ENCODE data around the gene ANKS1A.

The ANKS1A gene

DNA sequence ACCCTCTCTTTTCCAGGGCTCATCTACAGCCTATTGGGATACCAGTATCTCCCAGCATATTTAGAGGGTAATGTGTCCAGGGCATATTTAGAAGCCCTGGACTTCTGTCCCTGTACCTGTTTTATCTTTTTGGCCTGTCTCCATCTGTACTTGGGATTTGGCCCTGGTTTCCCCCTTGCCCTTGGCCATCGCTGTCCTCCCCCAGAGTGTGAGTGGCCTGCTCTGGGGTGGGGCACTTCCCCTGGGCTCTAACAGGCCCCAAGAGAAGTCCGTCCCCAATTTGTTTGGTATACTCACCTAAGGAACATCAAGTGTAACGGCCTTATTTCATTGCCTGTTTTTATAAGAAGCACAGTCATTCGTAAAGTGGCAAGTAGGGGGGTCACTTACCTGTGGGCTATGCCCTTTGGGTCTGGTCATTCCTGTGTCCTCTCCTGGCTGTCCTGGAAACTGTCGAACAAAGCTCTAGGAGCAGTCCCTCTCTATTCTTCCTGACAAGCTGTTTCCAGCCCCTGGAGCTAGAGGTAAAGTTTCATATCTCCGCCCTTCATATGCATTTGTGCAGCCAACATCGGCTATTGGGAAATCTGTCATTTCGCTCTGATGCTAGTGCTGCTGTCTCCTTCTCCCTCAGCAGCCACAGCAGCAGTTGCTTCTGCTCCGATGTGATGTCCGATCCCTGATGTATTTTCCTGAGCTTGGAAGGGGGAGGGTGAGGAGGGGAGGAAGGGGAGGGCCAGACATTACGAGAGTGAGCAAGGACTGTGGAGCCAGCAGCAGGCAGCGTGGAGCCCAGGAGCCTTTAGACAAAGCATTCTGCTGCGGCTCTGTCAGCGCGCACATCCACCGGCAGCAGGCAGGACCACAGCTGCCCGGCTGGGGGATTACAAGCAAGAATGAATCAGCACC, 168.6 kb downstream of the ANKS1A start:
- no peak for DNase-seq

DNA sequence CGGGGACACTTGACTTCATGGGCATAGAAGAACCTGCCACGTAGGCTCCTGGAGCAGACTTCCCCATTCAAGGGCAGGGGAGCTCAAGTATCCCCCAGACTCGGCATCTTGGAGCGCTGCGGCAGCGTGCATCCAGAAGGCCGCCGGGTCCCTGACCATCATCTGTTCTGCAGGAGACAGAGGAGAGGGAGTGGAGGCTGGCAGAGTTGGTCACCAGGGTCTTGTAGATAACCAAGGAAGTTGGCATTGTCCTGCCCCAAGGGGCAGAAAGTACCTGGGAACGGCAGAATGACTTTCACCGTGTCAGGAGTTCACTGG, 169.3 kb downstream of the ANKS1A start:
- no peak for DNase-seq

DNA sequence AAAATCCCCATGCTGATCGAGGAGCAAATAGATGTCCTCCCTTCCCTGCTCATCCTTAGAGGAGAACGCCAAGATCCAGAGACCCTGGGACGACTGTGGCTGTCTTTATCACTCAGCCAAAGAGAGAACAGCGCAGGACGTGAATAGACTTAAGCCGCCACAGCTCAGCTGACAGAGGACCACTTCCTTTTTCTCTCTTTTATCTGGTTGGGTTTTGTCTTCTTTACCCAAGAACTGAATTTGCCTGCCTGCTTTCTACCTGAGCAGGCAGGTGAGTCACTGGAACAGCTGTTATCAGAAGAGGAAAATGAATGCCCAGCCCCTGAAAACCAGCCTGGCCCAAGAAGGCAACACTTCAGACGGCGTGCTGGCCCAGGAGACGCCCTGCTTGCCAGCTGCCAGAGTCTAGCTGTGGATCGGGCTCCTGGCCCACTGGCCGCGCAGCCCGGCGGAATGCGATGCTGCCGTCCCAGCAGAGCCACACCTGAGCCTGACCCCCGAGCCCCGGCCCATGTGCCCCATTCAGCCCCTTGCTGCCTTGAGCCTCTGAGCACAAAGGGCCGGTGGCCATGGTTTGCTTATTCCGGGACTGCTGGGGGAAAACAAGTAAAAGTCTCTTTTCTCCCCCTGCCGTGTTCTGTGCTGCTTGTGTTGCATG, 169.9 kb downstream of the ANKS1A start:
- DNase-seq, result no peak

DNA sequence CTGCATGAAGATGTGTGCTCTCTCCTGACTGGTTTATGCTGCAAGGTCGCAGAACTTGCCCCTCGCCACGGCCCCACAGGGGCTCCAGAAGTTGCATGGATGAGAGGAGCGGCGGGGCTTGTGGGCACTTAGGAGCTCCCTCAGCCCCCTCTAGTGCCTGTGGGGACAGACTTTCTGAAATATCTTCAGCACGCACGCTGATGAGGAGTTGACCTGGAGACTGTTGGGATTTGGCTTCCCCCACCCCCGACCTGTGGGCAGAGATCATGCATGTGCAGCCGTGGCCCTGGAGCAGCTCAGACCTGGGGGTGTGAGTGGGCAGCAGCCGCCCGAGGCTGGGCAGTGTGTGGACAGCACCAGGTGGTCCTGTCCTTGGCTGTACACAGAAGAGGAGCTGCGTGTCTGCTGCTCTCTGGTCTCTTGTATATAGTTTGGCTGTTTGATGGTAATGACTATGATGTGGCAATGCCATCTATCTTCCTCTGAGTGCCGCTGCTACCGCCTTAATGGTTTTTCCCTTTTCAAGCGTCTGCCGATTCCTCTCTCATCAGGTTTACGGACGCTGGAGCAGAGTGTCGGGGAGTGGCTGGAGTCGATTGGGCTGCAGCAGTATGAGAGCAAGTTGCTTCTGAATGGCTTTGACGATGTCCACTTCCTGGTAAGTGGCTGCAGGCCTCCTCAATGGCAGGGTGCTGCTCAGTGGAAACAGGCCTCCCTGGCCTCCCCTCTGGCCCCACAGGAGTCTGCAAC, 170.7 kb downstream of the ANKS1A start:
- no peak for DNase-seq

DNA sequence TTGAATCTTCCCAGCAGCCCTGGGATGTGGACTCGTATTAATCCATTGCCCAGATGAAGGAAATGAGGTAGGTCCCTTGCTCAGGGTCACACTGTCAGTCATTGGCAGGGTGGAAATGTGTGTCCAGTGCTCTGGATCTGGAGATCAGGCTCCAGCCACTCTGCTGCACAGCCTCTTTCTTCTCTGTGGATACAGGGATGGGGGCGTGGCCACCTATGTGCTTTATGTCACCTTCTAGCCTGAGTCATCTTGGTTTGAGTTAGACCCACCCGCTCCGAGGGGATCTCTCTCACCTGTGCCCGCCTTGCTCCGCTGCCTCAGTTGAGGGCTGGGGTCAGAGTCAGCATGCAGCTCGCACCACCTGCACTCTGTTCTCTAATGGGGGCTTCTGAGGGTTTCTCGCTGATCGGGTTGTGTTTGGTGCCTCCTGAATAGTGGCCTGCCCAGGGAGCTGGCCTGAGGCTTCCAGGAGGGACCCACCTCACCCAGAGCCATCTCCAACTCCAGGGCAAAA, 172.1 kb downstream of the ANKS1A start:
- DNase-seq, result no peak

DNA sequence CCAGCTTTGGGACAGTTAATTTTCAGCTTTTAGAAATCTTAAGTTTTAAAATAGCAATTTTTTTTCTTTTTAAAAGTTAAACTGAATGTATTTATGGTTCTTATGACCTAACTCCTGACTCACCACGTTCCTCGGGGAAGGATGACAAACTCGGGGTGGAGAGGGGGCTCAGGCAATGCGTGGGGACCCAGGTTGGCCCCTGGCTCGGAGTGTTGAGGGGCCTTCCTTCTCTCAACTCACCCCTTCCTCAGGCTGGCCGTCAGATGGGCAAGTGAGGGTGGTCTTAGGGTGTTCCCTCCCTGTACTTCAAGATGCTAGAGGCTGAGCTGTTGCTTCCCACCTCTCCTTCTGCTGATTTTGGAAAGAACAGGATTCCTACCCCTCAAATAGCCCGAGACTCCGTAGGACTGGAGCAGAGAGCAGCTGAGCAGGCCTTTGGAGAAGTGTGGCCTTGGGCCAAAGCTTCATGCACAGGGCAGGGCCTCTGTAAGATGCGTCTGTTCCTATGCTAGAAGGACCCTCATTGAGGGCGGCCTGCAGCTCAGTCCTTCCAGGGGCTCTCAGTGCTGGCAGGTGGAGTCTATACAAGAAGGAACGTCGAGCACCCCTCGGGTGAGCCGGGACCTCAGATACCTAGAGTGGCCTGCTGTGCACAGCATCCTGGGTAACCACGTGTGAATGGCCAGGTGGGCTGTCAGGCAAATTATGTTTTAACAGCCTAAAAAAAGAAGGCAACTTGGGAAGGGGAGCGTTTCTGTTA, 172.8 kb downstream of the ANKS1A start:
- no peak for DNase-seq

DNA sequence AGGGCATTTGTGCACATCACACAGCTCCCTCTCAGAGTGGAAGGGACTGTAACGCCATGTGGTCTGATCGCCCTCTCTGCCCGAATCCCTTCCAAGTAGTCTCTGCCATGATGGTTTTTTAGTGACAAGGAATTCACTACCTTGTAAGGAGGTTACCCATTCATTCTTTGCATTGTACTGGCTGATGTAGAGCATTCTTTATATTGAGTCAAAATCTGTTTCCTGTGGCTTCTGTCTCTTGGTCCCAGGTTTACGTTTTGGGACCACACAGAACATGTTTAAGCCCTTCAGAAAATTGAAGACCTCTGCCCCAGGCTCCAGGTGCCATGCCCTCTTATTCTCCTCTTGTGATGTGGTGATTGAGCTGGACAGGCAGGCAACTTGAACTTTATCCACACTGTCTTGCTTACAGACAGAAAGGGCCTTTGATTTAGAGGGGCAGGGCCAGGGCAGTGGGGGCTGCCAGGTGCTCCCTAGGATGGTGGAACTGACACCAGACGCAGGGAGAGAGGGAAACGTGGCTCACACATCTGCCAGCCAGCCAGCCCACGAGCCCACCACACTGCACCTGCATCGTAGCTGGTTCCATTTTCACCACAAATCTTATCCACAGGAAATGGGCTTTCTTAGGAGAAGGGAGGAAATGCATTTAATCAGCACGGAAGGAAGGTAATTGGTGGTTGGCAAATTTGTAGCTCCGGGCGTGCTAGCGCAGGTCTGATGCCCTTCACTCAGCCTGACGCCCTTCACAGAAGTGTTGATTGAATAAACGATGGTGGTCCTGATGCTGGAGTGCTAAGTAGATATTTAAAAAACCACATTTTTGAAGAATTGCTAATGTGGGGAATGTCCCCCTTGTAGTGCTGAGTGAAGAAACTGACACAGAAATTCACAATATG, 173.9 kb downstream of the ANKS1A start:
- no peak for DNase-seq

DNA sequence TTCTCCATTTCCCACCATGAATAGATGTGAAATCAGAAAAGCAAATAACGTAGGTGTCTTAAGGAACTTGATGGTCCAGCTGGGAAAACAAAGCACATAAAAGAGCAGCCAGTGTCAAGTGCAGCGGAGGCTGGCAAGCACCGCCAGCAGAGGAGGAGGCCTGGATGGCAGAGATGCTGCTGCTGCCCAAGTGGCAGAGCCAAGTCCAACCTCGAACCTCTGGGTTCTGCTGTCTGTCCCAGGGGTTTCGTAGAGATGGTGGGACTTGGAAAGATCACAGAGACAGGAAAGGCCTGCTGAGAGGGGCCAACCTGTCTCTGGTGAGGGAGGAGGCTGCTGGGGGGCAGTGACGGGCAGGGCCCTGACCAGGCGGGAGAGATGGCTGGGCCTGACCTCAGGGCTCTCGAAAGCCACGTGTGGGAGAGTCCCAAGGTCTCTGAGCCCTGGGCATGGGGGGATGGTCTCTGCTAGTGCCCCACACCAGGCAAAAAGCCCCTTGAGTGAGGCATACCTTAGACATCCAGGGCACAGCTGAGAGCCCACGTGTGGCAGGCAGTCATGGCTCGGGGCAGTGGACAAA, 174.7 kb downstream of the ANKS1A start:
- no peak for DNase-seq

DNA sequence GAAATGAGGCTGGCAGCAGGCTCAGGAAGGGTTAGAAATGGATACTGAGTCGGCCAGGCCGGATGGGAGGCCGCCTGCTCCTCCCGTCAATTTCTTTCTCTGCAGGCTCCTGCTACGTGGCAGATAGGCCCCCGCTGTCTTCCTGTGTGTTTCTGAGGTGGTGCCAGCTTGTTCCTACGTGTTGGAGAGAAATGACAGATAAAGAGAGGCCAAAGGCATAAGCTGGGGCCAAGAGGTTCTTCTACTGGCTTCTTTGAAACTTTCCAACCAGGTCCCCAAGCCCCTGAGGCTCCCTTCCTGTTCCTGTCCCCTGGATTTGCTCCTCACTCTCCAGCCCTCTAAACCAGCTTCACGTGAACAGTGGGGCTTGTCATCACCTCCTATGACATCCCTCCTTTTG, 175.2 kb downstream of the ANKS1A start:
- no peak for DNase-seq

DNA sequence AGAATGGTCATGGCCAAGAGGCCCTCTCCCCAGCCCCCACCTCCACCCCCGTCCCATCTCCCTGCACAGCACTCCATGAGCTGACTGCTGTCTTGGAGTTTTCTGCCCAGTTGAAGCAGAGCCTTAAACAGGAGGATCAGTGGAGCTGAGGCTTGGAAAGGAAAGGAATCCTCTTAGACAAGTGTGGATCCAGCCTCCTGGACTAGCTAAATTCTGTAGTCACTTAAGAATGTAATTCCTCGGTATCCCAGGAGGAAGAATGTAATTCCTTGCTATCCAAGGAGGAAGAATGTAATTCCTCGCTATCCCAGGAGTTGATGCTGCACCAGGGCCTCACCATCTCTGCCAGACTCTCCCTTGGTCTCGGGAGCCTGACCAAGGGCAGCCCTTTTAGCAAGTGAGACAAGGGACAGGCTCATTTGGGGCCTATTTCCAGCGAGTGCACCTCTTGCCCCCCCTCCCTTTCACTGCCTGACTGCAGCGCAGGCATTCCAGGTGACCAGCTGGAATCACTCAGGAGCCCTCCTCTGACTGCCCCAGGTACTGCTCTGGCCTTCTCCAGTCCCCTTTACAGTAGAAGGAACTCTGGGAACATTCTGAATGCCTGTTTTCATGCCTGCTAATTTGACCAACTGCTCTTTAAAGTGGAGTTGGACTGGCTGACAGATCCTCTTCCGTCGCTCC, 175.8 kb downstream of the ANKS1A start:
- no peak for DNase-seq

DNA sequence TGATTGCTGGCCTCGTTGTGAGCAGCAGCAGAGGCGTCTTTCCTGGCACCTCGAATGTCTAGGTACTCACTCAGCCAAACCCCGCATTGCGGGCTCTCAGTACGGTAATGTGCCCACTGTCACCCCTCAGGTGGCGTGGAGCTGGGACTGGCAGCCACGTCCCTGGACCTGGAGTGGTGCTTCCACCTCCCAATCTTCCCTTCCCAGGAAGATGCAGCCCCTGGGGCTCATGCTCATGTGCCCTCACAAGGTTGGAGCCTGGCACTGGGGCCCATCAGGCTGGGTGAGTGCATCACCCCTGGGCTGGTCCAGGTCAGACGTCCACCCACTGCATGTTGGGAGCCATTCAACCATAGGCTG, 176.4 kb downstream of the ANKS1A start:
- DNase-seq, result no peak

DNA sequence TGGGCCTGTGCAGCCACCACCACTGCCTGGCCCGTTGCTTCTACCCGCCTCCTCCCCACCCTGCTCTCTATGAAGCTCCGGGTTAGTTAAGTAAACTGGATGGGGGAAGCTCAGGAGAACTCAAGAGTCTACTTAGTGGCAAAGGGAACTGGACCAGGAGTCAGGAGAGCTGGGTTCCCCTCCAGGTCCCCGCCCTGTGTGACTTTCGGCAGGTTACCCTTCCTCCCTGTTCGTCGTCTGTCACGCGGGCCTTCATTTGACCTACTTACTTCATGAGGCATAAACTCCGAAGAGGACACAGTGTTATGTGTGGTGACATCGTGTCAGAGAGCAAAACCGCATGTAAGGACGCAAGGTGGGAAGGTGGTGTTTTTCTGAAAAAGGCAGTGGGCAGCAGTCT, 176.8 kb downstream of the ANKS1A start:
- DNase-seq, result no peak

DNA sequence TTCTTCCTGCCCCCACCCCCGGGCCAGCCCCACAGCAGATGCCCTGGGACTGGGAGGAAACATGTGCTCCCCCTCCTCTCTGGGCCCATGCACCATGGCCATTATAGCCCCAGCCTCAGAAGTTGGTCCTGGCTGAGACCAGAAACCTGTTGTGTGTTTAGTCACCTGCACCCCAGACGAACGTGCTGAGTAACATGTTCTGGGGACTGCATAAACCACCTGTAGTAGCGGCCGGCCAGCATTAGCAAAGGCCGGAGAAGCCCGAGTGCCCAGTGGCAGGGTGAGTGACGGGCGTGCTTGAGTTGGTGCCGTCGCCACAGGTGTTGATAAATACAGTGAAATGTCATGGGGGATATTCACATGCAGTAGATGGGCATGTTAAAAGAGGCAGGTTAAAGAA, 178.2 kb downstream of the ANKS1A start:
- no peak for DNase-seq

DNA sequence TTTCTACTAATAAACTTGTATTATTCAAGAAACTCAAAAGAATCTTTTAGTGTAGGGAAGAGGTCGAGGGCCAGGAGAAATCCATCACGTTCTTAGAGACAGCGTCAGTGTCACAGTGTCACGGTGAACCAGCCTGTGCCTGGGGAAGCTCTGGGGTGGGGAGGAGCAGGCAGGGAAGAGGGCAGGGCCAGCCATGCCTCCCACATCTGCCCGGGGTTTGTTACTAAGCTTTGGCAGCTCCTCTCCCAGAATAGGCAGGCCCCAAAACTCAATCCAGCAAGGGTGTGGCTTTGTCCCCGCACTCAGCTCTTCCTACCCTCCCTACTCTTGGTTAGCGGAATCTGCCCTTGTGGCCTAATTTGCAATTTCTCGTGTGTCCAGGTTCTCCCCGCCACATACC, 179.2 kb downstream of the ANKS1A start:
- no peak for DNase-seq

DNA sequence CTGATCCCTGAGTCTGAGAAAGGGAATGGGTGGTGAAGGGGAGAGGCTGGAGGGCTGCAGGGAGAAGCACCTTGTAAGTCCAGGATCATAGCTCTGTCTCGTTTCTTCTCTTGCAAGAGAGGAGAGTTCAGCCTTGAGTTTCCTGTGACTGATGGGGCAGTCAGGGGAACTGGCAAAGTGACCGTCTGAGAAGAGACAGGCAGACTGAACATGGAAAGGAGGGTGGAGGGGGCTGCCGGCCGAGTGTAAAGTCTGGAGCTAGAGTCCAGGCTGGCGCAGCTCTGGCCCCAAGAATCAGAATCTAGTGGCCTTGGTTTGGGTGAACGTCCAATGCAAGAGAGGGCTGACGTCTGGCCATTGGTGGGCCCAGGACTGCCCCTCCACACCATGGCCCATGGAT, 179.6 kb downstream of the ANKS1A start:
- no peak for DNase-seq

DNA sequence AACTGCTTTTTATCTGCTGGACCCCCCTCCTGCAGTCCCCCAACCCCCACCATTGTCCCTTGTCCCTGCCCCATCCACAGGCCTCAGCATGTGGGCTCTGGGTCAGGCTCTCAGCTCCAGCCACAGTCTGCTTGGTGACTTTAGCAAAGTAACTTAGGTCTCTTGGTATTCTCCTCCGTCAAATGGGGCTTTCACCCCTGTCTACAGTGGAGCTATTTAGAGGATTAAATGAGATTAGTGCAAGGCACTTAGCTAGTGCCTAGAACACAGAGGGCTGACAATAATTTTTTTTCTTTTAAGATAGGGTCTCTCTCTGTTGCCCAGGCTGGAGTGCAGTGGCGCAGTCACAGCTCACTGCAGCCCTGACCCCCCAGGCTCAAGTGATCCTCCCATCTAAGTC, 180.2 kb downstream of the ANKS1A start:
- DNase-seq, result no peak

DNA sequence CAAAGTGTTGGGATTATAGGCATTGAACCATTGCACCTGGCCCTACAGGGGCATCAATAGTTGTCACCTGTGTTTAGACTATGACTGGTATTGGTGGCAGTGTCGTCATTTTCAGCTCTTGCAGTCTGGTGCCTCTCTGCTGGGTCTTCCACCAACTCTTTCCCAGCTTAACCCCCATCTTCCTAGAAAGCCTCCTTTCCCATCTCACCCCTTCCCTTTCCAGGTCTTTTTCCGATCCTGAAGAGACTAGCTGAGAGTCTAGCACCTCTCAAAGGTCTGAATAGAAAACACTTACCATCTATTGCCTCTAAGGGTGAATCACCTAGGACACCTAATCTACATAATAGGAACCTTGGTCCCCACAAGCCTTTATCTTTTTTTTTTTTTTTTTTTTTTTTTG, 181.1 kb downstream of the ANKS1A start:
- DNase-seq, result no peak

DNA sequence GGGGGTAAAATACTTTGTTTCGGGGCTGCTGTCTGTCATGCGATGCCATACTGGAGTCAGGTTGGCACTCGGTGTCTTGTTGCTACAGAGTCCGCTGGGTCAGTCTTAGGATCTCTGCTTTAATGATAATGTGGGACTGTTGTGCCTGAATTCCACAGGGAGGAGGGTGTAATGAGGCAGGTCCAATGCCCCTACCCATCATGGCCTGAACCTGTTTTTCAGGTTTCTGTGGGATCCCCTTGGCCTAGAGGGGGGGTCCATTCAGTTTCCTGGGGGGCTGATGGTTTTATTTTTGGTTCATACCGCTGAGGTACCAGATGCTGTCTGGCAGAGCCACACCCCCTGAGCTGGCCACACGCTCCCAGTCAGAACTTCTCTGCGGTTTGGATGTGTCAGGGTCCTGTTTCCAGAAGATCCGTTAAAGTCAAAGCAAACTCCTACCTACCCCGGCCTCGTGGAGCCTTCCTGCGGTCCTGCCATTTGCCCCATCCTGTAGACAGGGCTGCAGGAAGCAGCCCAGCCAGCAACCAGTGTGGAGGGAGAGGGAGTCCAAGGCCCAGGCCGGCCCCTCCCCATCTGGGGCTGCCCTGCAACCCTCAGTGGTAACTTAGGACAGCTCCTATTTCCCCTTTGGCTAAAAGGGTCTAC, 182.4 kb downstream of the ANKS1A start:
- DNase-seq, result no peak

DNA sequence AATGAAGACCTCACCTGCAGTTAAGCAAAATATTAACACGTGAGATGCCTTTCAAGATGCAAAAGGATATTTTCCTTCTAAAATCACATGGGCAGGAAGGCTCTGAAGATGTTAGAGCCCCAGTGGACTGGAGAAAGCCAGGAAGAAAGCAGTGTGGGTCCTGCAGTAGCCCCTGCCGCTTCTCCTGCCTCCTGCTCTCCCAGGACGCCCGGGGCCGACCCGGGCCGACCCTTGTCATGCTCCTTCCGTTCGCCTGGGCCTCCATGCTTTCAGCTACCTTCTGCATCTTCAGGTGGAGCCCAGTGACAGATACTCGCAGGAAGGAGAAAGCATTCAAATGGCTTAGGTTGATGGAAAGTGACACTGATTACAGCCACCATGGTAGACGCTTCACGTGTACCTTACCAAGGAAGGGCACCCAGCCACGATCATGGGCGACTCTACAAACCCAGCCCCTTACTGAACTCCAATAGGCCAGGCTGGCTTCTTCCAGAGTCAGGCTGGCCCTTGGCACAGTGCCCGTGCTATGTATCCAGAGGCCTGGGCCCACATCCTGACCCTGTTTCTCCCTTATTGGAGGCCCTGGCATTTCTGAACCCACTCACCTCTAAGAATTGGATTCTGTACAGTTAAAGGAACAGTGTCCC, 183.1 kb downstream of the ANKS1A start:
- DNase-seq, result no peak

DNA sequence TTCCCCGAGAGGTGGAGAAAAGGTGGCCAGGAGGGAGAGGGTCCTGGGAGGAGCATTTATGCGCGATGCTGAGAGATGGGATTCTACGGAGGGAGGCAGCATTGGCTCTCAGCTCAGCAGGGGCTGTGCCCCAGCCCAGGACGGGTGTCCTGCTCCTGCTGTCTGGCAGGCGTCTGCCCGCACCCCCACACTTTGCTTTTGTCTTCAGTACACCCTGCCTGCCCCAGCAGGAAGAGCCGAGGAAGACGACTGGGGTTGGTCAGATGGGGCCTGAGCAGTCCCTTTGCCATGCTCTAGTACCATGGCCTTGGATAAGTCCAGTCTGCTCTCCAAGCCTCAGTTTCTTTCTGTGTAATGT, 183.6 kb downstream of the ANKS1A start:
- no peak for DNase-seq

Measured in activated CD4-positive, CD25-positive, alpha-beta regulatory T cell treated with anti-CD3 and anti-CD28 coated beads, Interleukin-2, amount 50 U/mL, for 72 hours (primary cell).